PC-9 (cell line): ENCODE measurements around the gene ORC3.

Experiments used
- CTCF ChIP-seq: fragments of 200-600 bp; sonication (generic); conservative IDR thresholded peaks from 2 replicates; pipeline ENCODE4 v1.6.1; 2017; ENCODE audit warnings: mixed run types, antibody characterized with exemption, mild to moderate bottlenecking, moderate library complexity
- EZH2 ChIP-seq: fragments of 200-600 bp; sonication (generic); IDR thresholded peaks from 2 replicates; pipeline ENCODE4 v1.8.0; 2017; ENCODE audit warnings: antibody characterized with exemption, low read depth

DNA sequence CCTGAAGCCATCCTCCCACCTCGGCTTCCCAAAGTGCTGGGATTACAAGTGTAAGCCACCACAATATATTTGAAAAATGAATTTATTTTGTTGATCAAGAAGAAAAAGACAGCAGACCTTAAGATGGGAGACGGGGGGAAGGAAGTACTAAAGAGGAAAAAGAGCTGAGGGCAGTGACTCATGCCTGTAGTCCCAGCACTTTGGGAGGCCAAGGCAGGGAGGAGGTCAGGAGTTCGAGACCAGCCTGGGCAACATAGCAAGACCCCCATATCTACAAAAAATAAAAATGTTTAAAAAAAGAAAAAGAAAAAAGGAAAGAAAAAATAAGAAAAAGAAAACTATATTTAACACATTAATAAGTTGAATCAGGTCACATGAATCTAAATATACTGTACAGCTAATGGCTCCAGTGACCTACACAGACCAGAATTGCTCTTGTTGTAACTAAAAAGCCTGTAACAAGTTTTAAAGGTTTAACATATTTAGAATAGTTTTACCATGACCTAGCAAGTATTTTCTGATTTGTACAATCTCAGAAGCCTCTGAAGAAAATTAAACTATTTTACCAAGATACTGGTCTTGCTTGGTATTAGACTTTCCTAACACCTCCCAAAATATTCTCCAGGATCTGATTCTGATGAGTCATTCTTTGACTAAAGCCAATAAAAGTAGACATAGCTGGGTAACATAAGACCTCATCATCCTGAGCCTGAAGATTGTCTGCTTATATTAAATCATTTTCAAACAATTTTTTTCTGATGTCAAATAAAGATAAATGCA, 116.4 kb downstream of the ORC3 start:
- no peak for TF ChIP-seq CTCF
- no peak for TF ChIP-seq EZH2
